Caki2 (cell line): ENCODE data around the gene PCBP3. TPM values are rescaled to one million over a fixed set of nuclear protein-coding genes. Genes with fewer than 3 reads are reported as not detected.
"Not testable (repeated sequence)": the region's sequence is repeated elsewhere in the genome, so short reads cannot be mapped to it uniquely, and the experiment has no call there.

Experiments used
- DNase-seq: peaks from one replicate; pipeline ENCODE4 v3.0.0-alpha.2; 2015; ENCODE audit warnings: low read depth
- in situ Hi-C: cut with HindIII; loops from 2 replicates; pipeline ENCODE4 v1.10.0; 2016; ENCODE audit warnings: low sequenced_read_pairs, low pct_unique_long_range_greater_than_20kb, mixed read lengths
- total RNA-seq: library from RNA; depleted of rRNA; stranded (reverse); fragments of >200 nt; shearing (Covaris generic); gene quantifications from 2 replicates; pipeline ENCODE4 v1.2.3, GENCODE V29; 2014; ENCODE audit warnings: low replicate concordance

The PCBP3 gene
- total RNA-seq, 1 experiment from 2014 or later, result not detected

GRCh38 chr21:45706299-45706698 lies 62.8 kb downstream of the PCBP3 start:
- no peak for DNase-seq
- in situ Hi-C loops, result no loop called here

- in situ Hi-C loops, result no loop called here
Measured at GRCh38 chr21:45709173-45709572, 65.6 kb downstream of the PCBP3 start.

DNA sequence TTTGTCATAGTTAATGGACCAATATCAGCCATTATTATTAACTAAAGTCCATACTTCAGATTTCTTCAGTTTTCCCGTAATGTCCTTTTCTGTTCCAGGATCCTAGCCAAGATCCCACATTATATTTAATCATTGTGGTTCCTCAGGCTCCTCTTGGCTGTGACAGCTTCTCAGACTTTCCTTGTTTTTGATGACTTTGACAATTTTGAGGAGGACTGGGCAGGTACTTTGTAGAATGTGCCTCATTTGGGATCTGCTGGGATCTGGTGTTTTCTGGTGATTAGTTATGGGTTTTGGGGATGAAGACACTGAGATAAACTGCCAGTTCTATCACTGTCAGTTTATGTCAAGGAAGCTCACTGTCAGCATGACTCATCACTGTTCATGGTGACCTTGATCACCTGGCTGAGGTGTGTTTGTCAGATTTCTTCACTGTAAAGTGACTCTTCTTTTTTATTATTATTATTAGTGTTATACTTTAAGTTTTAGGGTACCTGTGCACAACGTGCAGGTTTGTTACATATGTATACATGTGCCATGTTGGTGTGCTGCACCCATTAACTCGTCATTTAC lies 66.3 kb downstream of the PCBP3 start:
- in situ Hi-C loops, result no loop called here

More at GRCh38 chr21:45709173-45709572, 65.6 kb downstream of the PCBP3 start:
- DNase-seq, result no peak

DNA sequence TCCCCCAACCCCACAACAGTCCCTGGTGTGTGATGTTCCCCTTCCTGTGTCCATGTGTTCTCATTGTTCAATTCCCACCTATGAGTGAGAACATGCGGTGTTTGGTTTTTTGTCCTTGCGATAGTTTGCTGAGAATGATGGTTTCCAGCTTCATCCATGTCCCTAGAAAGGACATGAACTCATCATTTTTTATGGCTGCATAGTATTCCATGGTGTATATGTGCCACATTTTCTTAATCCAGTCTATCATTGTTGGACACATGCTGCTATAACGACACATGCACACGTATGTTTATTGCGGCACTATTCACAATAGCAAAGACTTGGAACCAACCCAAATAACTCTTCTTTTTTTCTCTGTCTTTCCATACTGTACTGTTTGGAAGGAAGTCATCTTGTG lies 66.8 kb downstream of the PCBP3 start:
- DNase-seq, in situ Hi-C loops: not testable (repeated sequence)

More for the DNA sequence above, 66.3 kb downstream of the PCBP3 start:
- no peak for DNase-seq

DNA sequence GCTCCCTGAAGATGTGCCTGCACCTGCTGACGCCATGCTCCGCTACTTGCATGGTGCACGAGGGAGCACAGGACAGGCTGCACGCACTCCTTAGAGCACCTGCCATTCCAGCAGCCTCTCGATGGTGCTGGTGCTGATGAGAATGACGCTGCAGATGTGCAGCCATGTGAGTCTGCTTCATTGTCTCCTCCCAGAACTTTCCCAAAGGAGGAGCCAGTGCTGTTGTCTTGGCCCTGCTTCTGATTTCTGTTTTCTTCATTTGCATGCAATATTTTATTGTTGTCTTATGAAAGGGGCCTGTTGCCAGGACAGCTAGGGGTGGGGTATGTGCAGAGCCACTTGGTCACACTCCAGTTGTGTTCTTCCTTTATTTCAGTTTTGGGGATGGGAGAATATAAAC lies 70.1 kb downstream of the PCBP3 start:
- in situ Hi-C loops, result no loop called here

DNA sequence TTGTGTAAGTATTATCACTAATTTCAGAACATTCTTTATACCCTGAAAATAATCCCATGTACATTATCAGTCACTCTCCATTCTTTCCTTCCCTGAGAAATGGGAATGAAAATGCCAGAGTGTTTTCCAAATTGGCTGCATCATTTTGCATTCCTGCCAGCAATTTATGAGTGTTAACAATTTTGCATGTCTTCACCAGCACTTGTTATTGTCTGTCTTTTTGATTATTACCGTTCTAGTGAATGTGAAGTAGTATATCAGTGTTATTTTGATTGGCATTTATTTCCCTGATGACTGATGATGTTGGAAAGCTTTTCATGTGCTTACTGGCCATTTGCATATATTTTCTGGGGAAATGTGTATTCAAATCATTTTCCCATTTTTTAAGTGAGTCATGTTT lies 71.9 kb downstream of the PCBP3 start:
- DNase-seq, result no peak
- in situ Hi-C loops, result no loop called here

More for the DNA sequence above, 70.1 kb downstream of the PCBP3 start:
- DNase-seq, result peak; percentile 10

DNA sequence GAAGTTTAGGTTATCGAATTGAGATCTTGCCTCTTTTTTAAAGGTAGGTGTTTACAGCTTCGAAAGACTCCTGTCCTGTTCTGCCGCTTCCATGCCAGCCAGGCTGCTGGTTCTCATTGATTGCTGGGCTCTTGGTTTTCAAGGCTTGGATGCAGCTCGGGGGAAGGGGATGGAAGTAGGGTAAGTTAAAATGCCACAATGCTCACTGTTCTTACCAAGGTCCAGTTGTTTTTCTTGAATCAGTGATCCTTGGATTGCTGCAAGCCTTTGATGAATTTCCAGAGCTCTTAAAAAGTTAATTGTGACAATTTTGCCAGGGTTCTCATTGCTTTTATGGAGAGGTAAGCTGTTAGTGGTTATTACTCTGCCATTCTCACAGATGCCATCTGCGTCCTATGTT lies 74.9 kb downstream of the PCBP3 start:
- DNase-seq, result no peak
- in situ Hi-C loops, result no loop called here

DNA sequence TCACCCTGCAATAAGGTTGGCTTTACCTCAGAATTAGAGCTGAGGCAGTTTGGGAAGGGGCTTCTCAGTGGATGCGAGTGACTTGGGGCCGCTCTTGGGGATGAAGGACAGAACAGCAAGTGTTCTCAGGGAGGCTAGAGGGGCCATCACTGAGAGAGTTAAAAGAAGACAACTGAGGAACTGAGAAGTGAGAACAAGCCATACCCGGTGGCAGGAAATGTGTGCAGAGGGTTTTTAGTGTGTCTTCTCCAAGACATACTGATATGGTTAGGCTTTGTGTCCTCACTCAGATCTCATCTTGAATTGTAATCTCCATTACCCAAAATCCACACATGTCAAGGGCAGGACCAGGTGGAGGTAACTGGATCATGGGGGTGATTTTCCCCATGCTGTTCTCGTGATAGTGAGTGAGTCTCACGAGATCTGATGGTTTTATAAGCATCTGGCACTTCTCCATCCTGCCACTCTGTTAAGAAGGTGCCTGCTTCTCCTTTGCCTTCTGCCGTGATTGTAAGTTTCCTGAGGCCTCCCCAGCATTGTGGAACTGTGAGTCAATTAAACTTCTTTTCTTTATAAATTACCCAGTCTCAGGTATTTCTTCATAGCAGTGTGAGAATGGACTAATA lies 75.8 kb downstream of the PCBP3 start:
- no peak for DNase-seq
- in situ Hi-C loops, result no loop called here

DNA sequence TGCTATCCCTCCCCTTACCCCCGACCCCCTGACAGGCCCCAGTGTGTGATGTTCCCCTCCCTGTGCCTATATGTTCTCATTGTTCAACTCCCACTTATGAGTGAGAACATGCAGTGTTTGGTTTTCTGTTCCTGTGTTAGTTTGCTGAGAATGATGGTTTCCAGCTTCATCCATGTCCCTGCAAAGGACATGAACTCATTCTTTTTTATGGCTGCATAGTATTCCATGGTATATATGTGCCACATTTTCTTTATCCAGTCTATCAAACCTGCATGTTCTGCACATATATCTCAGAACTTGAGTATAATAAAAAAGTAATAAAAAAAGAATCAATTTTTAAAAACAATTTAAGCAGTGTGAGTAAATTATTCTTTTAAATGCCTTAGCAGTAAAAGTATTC lies 76.7 kb downstream of the PCBP3 start:
- in situ Hi-C loops, DNase-seq: not testable (repeated sequence)

GRCh38 chr21:45721671-45722070 lies 78.1 kb downstream of the PCBP3 start:
- in situ Hi-C loops, result no loop called here
- no peak for DNase-seq

GRCh38 chr21:45723049-45723958 lies 79.8 kb downstream of the PCBP3 start:
- DNase-seq, result no peak
- in situ Hi-C loops, result no loop called here

GRCh38 chr21:45724345-45724961 lies 80.9 kb downstream of the PCBP3 start:
- no peak for DNase-seq
- in situ Hi-C loops, result no loop called here

- in situ Hi-C loops, result no loop called here
Measured at GRCh38 chr21:45724994-45725843, 81.7 kb downstream of the PCBP3 start.

GRCh38 chr21:45725844-45726200 lies 82.3 kb downstream of the PCBP3 start:
- no peak for DNase-seq
- in situ Hi-C loops, result no loop called here

More at GRCh38 chr21:45724994-45725843, 81.7 kb downstream of the PCBP3 start:
- DNase-seq, result no peak

GRCh38 chr21:45726438-45726837 lies 82.9 kb downstream of the PCBP3 start:
- no peak for DNase-seq
- in situ Hi-C loops, result no loop called here

DNA sequence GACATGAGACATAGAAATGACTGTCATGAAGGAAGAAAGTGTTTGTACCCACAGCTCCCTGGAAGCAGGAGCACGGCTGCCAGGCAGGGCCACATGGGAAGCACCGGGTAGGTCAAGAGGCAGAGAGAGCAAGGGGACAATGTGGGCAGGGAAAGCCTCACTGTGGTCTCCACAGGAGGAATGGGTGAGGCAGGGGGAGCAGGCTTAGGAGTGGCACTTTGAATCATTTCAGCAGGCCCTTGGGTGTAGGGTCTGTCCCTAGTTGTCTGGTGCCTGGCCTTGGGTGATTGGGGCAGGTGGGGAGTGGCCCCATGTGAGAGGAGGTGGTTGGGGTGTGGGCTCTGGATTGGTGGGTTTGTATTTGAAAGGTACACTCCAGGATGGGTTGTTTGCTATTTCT lies 83.9 kb downstream of the PCBP3 start:
- DNase-seq, result no peak
- in situ Hi-C loops, result no loop called here

DNA sequence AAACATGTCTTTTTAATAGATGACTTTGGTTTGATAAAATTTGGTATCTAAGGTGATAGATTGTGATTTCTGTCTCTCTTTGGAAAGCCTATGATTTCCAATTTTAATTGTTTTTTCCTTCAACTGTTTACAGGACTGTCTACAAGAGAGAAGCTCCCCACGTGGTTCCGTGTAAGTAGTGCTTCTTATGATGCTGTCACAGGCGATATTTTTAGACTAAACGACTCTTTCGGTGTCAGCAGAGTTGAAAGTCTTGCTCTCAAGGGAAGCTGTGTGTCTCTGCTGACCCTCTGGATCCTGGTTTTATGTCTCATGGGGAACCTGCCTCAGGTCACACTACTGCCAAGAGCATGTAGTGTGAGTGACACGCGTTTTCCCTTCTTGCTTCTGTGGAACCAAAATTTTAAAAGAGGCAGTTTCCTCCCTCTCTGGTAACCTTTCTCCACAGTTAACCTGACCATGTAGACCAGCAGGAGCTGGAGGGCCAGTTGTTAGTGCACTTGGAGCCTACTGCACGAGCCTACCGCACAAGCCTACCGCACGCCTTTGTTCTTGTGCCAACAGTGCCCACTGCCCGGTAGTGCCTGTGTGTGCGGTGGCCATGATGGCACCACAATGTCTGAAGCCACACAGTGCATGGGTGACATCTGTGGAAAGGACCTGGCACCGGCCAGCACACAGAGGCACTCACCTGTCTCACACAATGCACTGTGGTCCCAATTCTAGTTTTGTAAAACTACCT lies 91.9 kb downstream of the PCBP3 start:
- DNase-seq, result no peak
- in situ Hi-C loops, result no loop called here
